22Rv1 (cell line): ENCODE measurements around the gene CELA2B.

ENCODE experiments used
- ZFX ChIP-seq: fragments of 450-650 bp; IDR thresholded peaks from 2 replicates; pipeline ENCODE4 v1.6.1; 2017; ENCODE audit warnings: antibody characterized with exemption, borderline replicate concordance
- TF ChIP-seq, protein P1 (sequence below): fragments of 450-650 bp; IDR thresholded peaks from 2 replicates; pipeline ENCODE4 v1.5.1; 2017; ENCODE audit warnings: mild to moderate bottlenecking

GRCh38 chr1:15442759-15443158 lies 33.1 kb upstream of the CELA2B start:
- TF ChIP-seq, protein P1, sequence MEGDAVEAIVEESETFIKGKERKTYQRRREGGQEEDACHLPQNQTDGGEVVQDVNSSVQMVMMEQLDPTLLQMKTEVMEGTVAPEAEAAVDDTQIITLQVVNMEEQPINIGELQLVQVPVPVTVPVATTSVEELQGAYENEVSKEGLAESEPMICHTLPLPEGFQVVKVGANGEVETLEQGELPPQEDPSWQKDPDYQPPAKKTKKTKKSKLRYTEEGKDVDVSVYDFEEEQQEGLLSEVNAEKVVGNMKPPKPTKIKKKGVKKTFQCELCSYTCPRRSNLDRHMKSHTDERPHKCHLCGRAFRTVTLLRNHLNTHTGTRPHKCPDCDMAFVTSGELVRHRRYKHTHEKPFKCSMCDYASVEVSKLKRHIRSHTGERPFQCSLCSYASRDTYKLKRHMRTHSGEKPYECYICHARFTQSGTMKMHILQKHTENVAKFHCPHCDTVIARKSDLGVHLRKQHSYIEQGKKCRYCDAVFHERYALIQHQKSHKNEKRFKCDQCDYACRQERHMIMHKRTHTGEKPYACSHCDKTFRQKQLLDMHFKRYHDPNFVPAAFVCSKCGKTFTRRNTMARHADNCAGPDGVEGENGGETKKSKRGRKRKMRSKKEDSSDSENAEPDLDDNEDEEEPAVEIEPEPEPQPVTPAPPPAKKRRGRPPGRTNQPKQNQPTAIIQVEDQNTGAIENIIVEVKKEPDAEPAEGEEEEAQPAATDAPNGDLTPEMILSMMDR, result no peak
- TF ChIP-seq ZFX, result no peak
